GM19035 (cell line): Measurements from ENCODE around the gene NOC3L.
"Not testable (repeated sequence)": the region's sequence is repeated elsewhere in the genome, so short reads cannot be mapped to it uniquely, and the experiment has no call there.

Experiments used
- ATAC-seq: cut with Tn5 transposase; IDR thresholded peaks from one replicate; pipeline ENCODE4 v1.9.1; 2021; ENCODE audit not compliant: unreplicated experiment

Gene NOC3L

GRCh38 chr10:94364482-94364881 is 1.7 kb upstream of the NOC3L start:
- no peak for ATAC-seq

- peak; percentile 27 for ATAC-seq
Measured at GRCh38 chr10:94363251-94363565, 469 bp upstream of the NOC3L start.

GRCh38 chr10:94361171-94361794 is 1.5 kb downstream of the NOC3L start:
- ATAC-seq = no peak

DNA sequence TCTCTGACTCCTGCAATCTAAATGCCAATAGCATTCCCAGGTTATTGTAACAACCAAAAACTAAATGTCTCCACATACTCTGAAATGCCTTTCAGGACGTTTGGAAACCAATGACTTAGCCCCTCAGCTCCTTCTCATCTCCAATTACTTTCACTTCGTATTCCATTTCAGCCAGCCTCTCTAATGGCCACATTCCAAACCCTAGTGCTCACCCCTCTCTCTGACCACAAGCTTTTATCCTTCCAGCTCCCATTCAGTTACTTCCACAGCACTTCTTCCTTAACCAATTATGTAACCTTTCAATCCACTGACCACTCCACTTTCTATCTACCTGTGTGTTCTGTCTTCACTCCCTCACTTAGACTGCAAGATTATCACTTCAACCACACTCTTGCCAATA is 4.3 kb downstream of the NOC3L start:
- no peak for ATAC-seq

DNA sequence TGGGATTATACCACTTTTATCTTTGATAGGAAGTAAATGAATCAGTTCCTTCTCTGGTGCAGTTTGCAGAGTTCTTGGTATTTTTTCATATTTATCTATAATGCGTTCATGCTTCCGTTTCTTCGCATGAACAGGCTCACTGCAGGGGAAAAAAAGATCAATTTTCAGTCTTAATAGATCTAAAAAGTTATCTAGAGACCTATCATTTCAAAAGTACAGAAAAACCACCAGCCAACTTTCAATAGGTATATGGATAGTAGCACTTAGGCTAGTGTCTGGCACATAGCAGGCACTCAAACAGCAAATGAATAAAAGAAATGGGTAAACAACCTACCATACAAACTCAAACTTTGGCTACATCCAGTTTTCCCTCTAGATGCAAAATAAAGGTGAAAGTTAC is 5.5 kb downstream of the NOC3L start:
- ATAC-seq = no peak

- ATAC-seq = no peak
Measured at GRCh38 chr10:94355841-94356240, 6.9 kb downstream of the NOC3L start.

DNA sequence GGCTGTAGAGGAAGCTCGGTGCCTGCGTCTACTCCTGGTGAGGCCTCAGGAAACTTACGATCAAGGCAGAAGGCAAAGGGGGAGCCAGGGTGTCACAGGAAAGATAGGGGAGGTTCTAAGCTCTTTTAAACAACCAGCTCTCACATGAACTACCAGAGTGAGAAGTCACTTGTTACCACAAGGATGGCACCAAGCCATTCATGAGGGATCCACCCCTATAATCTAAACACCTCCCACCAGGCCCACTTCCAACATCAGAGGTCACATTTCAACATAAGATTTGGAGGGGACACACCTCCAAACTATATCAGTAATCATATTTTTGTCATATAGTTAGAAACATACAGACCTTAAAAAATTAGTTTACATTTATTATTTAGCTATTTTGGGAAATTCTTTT is 9.4 kb downstream of the NOC3L start:
- no peak for ATAC-seq

DNA sequence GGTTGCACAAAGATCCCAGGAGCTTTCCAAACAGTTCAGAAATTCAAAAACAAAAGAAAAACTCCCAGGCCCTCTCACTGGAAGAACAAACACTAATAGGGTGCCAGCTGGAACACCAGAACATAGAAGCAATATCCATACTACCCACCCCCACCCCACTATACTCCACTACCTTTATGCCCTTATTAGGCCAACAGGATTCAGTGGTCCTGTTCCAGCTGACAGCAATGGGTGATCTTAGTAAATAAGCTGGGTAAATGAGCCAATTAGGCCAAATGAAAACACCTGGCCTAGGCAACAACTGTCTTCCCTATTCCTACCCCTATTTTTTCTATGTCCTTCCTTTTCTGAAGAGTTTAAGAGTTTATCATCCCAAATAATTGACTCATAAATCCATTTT is 11.7 kb downstream of the NOC3L start:
- ATAC-seq = no peak

- not testable (repeated sequence) for ATAC-seq
Measured at GRCh38 chr10:94350500-94350899, 12.2 kb downstream of the NOC3L start.

GRCh38 chr10:94349327-94349726 is 13.4 kb downstream of the NOC3L start:
- ATAC-seq = no peak

DNA sequence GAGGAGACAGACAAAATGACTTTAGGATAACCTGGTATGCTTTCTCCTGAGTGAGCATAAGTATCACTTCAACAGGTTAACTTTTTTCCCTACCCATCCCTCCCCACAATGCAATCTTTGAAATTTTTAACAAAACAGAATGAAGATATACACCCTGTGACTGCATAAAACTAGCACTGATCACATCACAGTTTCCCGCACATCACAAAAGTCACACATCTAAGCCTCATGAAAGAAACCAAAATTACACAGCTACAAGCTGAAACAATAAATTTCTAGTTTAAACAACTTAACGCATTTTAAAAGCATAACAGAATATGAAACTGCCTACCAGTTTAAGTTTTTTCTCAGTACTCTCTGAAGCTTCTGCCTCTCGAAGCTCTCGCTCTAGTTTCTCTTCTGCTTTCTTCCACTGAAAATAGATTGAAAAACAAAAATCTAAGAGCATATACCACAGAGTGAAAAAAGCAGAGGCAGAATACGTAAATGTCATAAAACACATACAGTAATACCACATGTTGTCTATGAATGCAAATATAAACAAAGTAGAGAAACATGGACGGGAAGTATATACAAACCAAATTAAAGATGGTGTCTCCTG is 18.1 kb downstream of the NOC3L start:
- ATAC-seq = peak; percentile 97

DNA sequence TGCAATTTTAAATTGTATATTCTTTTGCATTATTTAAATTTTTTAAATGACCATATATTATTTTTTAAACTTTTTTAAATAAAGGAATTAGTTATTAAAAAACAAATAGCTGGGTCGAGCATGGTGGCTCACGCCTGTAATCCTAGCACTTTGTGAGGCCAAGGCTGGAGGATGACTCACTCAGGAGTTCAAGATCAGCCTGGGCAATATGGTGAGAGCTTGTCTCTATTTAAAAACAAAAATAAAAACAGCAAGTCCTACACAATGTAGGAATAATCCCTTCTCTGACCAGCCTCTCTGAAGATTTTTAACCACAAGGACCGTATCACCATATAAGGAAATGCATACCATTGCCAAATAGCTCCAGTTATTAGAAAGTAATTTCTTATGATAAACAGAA is 19.6 kb downstream of the NOC3L start:
- ATAC-seq = no peak

DNA sequence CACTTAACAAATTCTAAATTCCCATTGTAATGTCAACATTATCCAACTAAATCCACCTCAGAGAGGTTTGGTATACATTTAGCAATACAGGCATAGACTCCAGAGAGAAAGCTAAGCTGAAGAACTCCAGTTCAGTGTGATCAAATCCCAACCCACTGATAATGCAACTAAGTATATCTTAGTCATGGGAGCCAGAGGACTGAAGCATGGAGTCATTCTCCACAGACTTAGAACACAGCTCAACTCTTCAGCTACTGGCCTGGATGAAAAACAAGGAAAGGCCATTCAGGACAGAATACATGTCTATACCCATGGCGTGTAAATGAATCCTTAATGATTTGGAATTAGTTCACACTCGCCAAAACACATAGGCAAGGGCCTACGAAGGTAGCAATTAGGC is 27.9 kb downstream of the NOC3L start:
- no peak for ATAC-seq

GRCh38 chr10:94333051-94333450 is 29.7 kb downstream of the NOC3L start:
- ATAC-seq = no peak

GRCh38 chr10:94328613-94329012 is 34.1 kb downstream of the NOC3L start:
- no peak for ATAC-seq

GRCh38 chr10:94327649-94328048 is 35.1 kb downstream of the NOC3L start:
- ATAC-seq = no peak

GRCh38 chr10:94324609-94325233 is 38.0 kb downstream of the NOC3L start:
- ATAC-seq = no peak

- ATAC-seq = no peak
Measured at GRCh38 chr10:94320285-94320914, 42.3 kb downstream of the NOC3L start.

DNA sequence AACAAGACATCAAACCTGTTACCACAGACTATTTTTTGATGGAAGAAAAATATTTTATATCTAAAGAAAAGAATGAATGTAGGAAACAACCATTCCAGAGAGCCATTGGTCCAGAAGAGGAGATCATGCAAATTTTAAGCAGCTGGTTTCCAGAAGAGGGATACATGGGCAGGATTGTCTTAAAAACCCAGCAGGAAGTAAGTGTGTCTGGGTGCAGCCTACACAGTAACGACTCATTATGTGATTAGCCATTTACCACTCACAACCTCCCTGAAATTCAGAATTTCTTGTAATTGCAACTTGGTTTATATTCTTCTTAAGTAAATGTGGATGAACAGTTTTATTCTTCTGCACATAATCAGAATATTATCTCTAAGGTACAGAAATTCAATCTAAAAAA is 46.2 kb downstream of the NOC3L start:
- no peak for ATAC-seq

DNA sequence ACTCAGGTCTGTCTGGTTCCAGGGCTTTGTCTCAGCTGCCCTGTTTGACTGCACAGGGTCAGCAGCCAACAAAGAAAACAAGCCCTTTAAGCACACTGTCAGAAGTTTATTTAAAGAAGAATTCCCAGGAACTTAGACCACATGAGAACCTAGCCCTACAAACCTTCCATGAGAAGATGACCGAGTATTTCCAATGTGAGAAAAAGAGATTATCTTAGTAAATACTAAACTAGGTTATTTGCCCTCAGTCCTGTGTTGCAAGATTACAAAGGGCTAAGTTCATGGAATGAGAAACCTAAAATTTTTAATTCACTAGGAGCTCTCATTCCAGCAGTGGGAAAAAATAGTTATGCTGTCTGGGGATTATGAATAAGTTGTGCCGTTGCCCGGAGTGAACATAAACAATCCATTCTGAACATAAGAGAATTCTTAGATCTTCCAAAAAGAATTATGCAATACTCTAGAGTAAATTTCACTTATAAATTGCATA is 46.7 kb downstream of the NOC3L start:
- ATAC-seq = no peak

GRCh38 chr10:94315024-94315451 is 47.7 kb downstream of the NOC3L start:
- ATAC-seq = no peak

- ATAC-seq = no peak
Measured at GRCh38 chr10:94310369-94310768, 52.4 kb downstream of the NOC3L start.
